K562 (cell line): ENCODE results near the gene PFDN2. TPM values are rescaled to one million over a fixed set of nuclear protein-coding genes. Genes with fewer than 3 reads are reported as not detected.

Experiments
- DDX20 ChIP-seq: fragments of 450-650 bp; IDR thresholded peaks from 2 replicates; pipeline ENCODE4 v1.6.1; 2016; ENCODE audit warnings: missing genetic modification characterization, low read depth, mild to moderate bottlenecking, missing compliant biosample characterization, moderate library complexity
- E2F1 ChIP-seq: sonication (generic); formaldehyde crosslinking; IDR thresholded peaks from 2 replicates; pipeline ENCODE4 v1.8.1; 2023; ENCODE audit warnings: mild to moderate bottlenecking, missing genetic modification reagents, moderate library complexity
- ESRRA ChIP-seq: fragments of 450-650 bp; IDR thresholded peaks from 2 replicates; pipeline ENCODE4 v1.6.1; 2014; ENCODE audit warnings: low read depth, mild to moderate bottlenecking, moderate library complexity, borderline replicate concordance
- HMGXB4 ChIP-seq: sonication (generic); formaldehyde crosslinking; IDR thresholded peaks from 2 replicates; pipeline ENCODE4 v1.8.1; 2023; ENCODE audit warnings: mild to moderate bottlenecking, missing genetic modification reagents
- KLF13 ChIP-seq: fragments of 450-650 bp; IDR thresholded peaks from 2 replicates; pipeline ENCODE4 v1.6.1; 2016; ENCODE audit warnings: missing genetic modification characterization, low read depth, mild to moderate bottlenecking, missing compliant biosample characterization, moderate library complexity, borderline replicate concordance
- RBBP5 ChIP-seq: fragments of 200-600 bp; sonication (generic); IDR thresholded peaks from 2 replicates; pipeline ENCODE4 v1.6.1; 2012; ENCODE audit warnings: borderline replicate concordance, mild to moderate bottlenecking, low read length, control low read depth, inconsistent platforms; ENCODE audit not compliant: insufficient read depth, poor library complexity, severe bottlenecking
- TFE3 ChIP-seq: fragments of 450-650 bp; formaldehyde crosslinking; IDR thresholded peaks from 2 replicates; pipeline ENCODE4 v1.4.0; 2020; ENCODE audit warnings: mild to moderate bottlenecking, mixed read lengths
- TSC22D4 ChIP-seq: fragments of 450-650 bp; IDR thresholded peaks from 2 replicates; pipeline ENCODE4 v1.6.1; 2016; ENCODE audit warnings: missing genetic modification characterization, missing biosample characterization, control low read depth
- TSHZ1 ChIP-seq: fragments of 250-450 bp; sonication (Bioruptor Pico); IDR thresholded peaks from 2 replicates; pipeline ENCODE4 v1.4.0; 2020; ENCODE audit warnings: mild to moderate bottlenecking, moderate library complexity
- ZNF3 ChIP-seq: fragments of 250-450 bp; sonication (Bioruptor Pico); IDR thresholded peaks from 2 replicates; pipeline ENCODE4 v1.5.0; 2021; ENCODE audit warnings: mild to moderate bottlenecking, moderate library complexity
- ZNF445 ChIP-seq: fragments of 250-450 bp; sonication (Bioruptor Pico); IDR thresholded peaks from 2 replicates; pipeline ENCODE4 v1.4.0; 2020; ENCODE audit warnings: low read depth, mild to moderate bottlenecking, moderate library complexity
- ZNF639 ChIP-seq, 2 experiments: fragments of 200-800 bp in 1 of 2; sonication (Bioruptor generic) in 1 of 2; sonication (generic) in 1 of 2; formaldehyde crosslinking in 1 of 2; IDR thresholded peaks in 1 of 2; conservative IDR thresholded peaks in 1 of 2; 2 replicates each; pipeline versions ENCODE4 v1.5.0 to v1.6.1; 2016 to 2020; ENCODE audit warnings: missing compliant biosample characterization in 1 of 2, missing genetic modification characterization in 1 of 2, missing genetic modification reagents in 1 of 2
- ZNF668 ChIP-seq: fragments of 250-450 bp; sonication (Bioruptor Pico); IDR thresholded peaks from 2 replicates; pipeline ENCODE4 v1.8.0; 2022; ENCODE audit warnings: mild to moderate bottlenecking, inconsistent platforms
- ZNF77 ChIP-seq: fragments of 250-450 bp; sonication (Bioruptor Pico); IDR thresholded peaks from 2 replicates; pipeline ENCODE4 v1.5.0; 2020
- polyA plus RNA-seq, 8 experiments: library from polyadenylated mRNA; depleted of rRNA in 4 of 8; stranded (reverse) in 5 of 8; unstranded in 3 of 8; fragments of >200 nt; fragmentation: Nextera tagmentation in 2 of 8; fragmentation: Illumina TruSeq in 1 of 8; extraction: Ambion mirVana in 2 of 8; extraction: Trizol in 1 of 8; gene quantifications; 2 replicates each; pipeline versions ENCODE4 v1.2.1 to v1.2.3, GENCODE V29; 2011 to 2014; ENCODE audit warnings: inconsistent platforms in 1 of 8, missing spikeins in 1 of 8
- total RNA-seq, 7 experiments: library from RNA; depleted of rRNA in 6 of 7; stranded (reverse); fragments of >200 nt in 6 of 7; fragmentation: Illumina TruSeq in 2 of 7; extraction: Trizol in 2 of 7; gene quantifications; 2 replicates each; pipeline versions ENCODE4 v1.2.1 to v1.2.3, GENCODE V29; 2011 to 2021; ENCODE audit warnings: low replicate concordance in 1 of 7

PFDN2 gene
- total and polyA plus RNA-seq, 9 of the 15 experiments (the other 6 are each of a cell fraction or from before 2014, with no cell fraction given) = 50.2 to 361 (median 144) TPM

GRCh38 chr1:161117759-161118581 lies at the start of gene PFDN2, which contains the start of gene NIT1 (continued):
- peak in 1 of 2 experiments; percentile 49; a peak in 1 of 4 replicates for TF ChIP-seq ZNF639 (CRISPR knock-in tag; conservative IDR thresholded peaks at IDR 0.05 in 1 of 2, IDR thresholded peaks at IDR 0.05 in 1 of 2)
- TF ChIP-seq KLF13 (tag) = peak; percentile 98
- TF ChIP-seq E2F1 = peak; percentile 80; the same call in 1 of the 2 replicates
- TF ChIP-seq ESRRA = no peak
- TF ChIP-seq DDX20 (tag) = no peak
- no peak for TF ChIP-seq TFE3 (CRISPR knock-in tag)
- peak; percentile 95 for TF ChIP-seq RBBP5
- no peak for TF ChIP-seq TSC22D4
- TF ChIP-seq ZNF77 (CRISPR knock-in tag) = no peak
- TF ChIP-seq ZNF3 (CRISPR knock-in tag) = no peak
- TF ChIP-seq ZNF445 = no peak
- peak; percentile 71; the same call in 1 of the 2 replicates for TF ChIP-seq HMGXB4
- no peak for TF ChIP-seq ZNF668 (CRISPR knock-in tag)
- no peak for TF ChIP-seq TSHZ1 (CRISPR knock-in tag)
